ENCODE results near the gene TGFBR3.

DNA sequence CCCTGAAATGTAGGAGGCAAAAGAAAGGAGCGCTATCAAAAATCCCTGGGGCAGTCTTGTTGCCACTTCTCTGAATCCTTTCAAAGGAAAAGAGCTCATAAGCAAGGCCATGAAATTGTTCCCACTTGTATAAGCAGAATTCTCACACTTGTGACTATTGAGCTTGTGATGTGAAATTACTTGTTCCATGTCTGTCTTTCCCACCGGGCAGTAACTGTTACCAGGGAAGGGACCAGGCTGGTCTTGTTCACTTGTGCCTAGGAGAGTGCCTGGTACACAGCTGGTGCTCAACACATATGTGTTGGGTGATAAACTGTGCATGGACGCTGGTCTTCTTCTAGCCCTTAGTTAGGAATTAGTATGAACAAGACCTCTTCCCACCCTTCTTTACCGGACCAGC, 234.7 kb downstream of the TGFBR3 start:
- TF ChIP-seq, protein P1, sequence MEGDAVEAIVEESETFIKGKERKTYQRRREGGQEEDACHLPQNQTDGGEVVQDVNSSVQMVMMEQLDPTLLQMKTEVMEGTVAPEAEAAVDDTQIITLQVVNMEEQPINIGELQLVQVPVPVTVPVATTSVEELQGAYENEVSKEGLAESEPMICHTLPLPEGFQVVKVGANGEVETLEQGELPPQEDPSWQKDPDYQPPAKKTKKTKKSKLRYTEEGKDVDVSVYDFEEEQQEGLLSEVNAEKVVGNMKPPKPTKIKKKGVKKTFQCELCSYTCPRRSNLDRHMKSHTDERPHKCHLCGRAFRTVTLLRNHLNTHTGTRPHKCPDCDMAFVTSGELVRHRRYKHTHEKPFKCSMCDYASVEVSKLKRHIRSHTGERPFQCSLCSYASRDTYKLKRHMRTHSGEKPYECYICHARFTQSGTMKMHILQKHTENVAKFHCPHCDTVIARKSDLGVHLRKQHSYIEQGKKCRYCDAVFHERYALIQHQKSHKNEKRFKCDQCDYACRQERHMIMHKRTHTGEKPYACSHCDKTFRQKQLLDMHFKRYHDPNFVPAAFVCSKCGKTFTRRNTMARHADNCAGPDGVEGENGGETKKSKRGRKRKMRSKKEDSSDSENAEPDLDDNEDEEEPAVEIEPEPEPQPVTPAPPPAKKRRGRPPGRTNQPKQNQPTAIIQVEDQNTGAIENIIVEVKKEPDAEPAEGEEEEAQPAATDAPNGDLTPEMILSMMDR (IDR thresholded peaks at IDR 0.05; ENCODE audit: poor library complexity): no peak
- TF ChIP-seq EZH2 (IDR thresholded peaks at IDR 0.05; ENCODE audit: borderline replicate concordance): no peak
- no peak for TF ChIP-seq EZH2phosphoT487 (IDR thresholded peaks at IDR 0.05; ENCODE audit: low read depth, severe bottlenecking, unreplicated experiment)
